ENCODE measurements around the gene SHANK3. TPM values are rescaled to one million over a fixed set of nuclear protein-coding genes. Genes with fewer than 3 reads are reported as not detected.

SHANK3 gene
- total RNA-seq, 2 donors from 2014 or later, result 8.2 to 12.3 TPM

DNA sequence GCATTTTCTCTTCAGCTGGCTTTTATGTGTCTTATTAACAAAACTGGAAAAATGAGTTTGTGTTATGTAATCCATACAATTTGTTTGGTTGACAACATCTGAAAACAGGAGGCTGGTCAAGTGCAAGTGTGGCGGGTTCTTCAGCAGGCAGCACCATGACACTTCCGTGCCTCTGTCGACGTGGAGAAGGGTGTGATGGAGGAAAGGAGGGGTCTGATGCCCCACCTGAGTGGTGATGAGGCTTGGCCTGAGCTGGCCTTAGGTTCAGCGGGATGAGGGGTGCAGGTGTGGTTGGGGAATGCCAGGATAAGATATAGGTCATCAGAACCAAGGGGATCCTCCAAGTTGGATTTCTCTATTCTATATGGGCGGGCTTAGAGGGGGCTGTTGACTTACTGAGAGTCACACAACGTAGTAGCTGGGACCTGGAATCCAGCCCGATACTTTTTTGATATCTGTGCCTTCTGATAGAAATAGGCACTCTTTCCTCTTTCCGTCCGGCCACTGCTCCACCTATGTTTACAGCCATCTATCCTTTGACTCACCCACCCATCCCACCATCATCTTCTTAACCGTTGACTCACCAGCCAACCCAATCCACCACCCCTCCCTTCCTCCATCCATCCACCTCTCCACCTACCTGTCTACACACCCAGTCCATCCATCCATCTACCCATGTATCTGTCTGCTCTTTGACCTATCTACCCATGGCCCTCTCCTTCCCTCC lies 29.0 kb downstream of the SHANK3 start:
- H3K36me3 ChIP-seq, result no peaks in the 10 kb centered on the region
- no peaks in the 10 kb centered on the region for H3K9me3 ChIP-seq
- H3K27me3 ChIP-seq, result no peaks in the 10 kb centered on the region
- TF ChIP-seq, protein P1, sequence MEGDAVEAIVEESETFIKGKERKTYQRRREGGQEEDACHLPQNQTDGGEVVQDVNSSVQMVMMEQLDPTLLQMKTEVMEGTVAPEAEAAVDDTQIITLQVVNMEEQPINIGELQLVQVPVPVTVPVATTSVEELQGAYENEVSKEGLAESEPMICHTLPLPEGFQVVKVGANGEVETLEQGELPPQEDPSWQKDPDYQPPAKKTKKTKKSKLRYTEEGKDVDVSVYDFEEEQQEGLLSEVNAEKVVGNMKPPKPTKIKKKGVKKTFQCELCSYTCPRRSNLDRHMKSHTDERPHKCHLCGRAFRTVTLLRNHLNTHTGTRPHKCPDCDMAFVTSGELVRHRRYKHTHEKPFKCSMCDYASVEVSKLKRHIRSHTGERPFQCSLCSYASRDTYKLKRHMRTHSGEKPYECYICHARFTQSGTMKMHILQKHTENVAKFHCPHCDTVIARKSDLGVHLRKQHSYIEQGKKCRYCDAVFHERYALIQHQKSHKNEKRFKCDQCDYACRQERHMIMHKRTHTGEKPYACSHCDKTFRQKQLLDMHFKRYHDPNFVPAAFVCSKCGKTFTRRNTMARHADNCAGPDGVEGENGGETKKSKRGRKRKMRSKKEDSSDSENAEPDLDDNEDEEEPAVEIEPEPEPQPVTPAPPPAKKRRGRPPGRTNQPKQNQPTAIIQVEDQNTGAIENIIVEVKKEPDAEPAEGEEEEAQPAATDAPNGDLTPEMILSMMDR (IDR thresholded peaks at IDR 0.05), result no peak
- no peak overlapping the region for H3K4me3 ChIP-seq
- H3K27ac ChIP-seq, result no peak overlapping the region
- peaks cover 0 to 27% of the 10 kb centered on the region in 2 donors for H3K4me1 ChIP-seq
- DNase-seq (ENCODE audit: low spot score), result no peak

DNA sequence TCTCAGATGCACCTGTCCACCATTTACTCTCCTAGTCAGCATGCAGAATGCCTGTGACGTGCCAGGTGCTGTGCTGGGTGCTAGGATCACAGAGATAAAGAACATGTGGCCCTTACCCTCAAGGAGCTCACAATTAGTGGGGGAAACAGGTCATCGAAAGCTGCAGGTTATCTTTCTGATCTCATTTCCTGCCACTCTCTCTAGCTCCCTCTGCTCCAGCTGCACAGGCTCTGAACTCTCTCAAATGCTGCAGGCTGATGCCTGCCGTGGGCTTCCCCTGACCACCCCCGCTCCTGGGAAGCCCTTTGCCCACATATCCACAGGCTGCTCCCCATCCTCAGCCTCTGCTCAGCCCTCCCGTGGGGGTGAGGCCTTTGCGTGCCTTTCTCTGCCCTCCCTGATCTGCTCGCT lies 29.6 kb downstream of the SHANK3 start:
- no peak overlapping the region for H3K27ac ChIP-seq
- no peaks in the 10 kb centered on the region for H3K36me3 ChIP-seq
- TF ChIP-seq, protein P1 (IDR thresholded peaks at IDR 0.05), result no peak
- DNase-seq (ENCODE audit: low spot score), result no peak
- no peaks in the 10 kb centered on the region for H3K27me3 ChIP-seq
- H3K9me3 ChIP-seq, result no peaks in the 10 kb centered on the region
- H3K4me1 ChIP-seq, result peaks cover 0 to 21% of the 10 kb centered on the region in 2 donors
- no peak overlapping the region for H3K4me3 ChIP-seq

GRCh38 chr22:50702821-50703725 lies 30.4 kb downstream of the SHANK3 start:
- no peak overlapping the region for H3K27ac ChIP-seq
- H3K27me3 ChIP-seq, result no peaks in the 10 kb centered on the region
- peaks cover 0 to 16% of the 10 kb centered on the region in 2 donors for H3K4me1 ChIP-seq
- TF ChIP-seq, protein P1 (IDR thresholded peaks at IDR 0.05), result no peak
- H3K9me3 ChIP-seq, result no peaks in the 10 kb centered on the region
- no peak overlapping the region for H3K4me3 ChIP-seq
- DNase-seq (ENCODE audit: low spot score), result no peak
- no peaks in the 10 kb centered on the region for H3K36me3 ChIP-seq

DNA sequence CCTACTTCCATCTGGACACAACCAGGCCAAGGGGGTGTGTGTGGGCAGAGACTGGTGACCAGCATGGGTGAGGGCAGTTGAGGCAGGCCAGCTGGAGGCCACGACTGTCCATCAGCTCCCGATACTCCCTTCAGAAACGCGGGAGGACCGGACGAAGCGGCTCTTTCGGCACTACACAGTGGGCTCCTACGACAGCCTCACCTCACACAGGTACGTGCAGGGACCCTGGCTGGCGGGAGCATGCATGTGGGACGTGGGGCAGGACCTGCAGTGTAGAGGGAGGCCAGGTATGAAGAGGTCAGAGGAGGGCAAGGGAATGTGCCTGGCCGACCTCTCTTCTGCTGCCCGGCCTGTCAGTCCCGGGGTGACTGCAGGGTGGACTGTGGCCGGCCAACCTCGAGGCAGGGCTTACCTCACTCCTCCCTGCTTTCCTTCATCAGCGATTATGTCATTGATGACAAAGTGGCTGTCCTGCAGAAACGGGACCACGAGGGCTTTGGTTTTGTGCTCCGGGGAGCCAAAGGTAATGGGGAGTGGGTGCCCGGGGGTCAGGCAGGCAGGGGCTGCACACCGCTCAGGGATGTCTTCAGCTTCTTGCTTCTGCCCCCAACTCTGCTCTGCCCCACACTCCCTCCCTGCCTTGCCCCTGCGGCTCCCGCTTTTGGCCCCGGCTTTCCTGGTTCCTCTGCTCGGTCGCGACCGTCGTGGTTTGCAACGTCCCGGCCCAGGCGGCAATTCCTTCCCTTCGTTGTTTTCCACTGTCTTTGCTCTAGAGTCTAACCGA lies 31.3 kb downstream of the SHANK3 start:
- H3K36me3 ChIP-seq, result no peaks in the 10 kb centered on the region
- DNase-seq (ENCODE audit: low spot score), result no peak
- H3K4me1 ChIP-seq, result peaks cover 0 to 9% of the 10 kb centered on the region in 2 donors
- H3K27ac ChIP-seq, result no peak overlapping the region
- TF ChIP-seq, protein P1 (IDR thresholded peaks at IDR 0.05), result no peak
- no peaks in the 10 kb centered on the region for H3K27me3 ChIP-seq
- H3K9me3 ChIP-seq, result no peaks in the 10 kb centered on the region
- H3K4me3 ChIP-seq, result no peak overlapping the region

GRCh38 chr22:50704510-50705218 lies 32.0 kb downstream of the SHANK3 start:
- no peak overlapping the region for H3K4me3 ChIP-seq
- H3K4me1 ChIP-seq, result peaks cover 0 to 1% of the 10 kb centered on the region in 2 donors
- no peaks in the 10 kb centered on the region for H3K9me3 ChIP-seq
- no peak for DNase-seq (ENCODE audit: low spot score)
- no peak overlapping the region for H3K27ac ChIP-seq
- H3K36me3 ChIP-seq, result no peaks in the 10 kb centered on the region
- no peaks in the 10 kb centered on the region for H3K27me3 ChIP-seq
- TF ChIP-seq, protein P1 (IDR thresholded peaks at IDR 0.05), result no peak
